ENCODE data around the gene ANO1. TPM values are rescaled to one million over a fixed set of nuclear protein-coding genes. Genes with fewer than 3 reads are reported as not detected.

Gene ANO1
- total and polyA plus RNA-seq, 2 donors (not counting 1 experiment from before 2014, with no cell fraction given), result not detected

DNA sequence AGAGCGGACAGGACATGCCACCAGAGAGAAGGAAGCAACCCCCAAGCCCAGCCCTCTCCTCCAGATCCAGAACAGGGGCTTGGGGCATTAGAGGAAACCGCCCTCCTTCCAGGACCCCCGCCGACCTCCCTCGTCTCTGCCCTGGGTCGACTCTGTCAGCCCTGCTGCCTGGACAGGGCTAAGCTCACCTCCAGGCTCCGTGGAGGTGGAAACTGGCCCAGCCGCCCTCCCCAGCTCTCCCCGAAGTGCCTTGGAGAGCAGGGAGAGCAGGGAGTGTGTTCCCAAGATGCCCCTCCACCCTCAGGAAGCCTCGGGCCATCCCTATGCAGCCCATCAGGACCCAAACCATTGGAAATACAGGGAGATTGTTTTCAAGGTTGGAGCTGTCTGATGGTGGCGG is 26.8 kb downstream of the ANO1 start:
- peaks cover 5% of the 10 kb centered on the region for H3K27me3 Mint-ChIP-seq
- Histone ChIP-seq H3K27ac (ENCODE audit: low read length in 2 of 2) (no peak overlapping the region), H3K36me3 (replicated peaks in 1 of 2; ENCODE audit: control extremely low read depth in 1 of 2, control insufficient read depth in 1 of 2, extremely low read depth in 1 of 2, insufficient read depth in 2 of 2, low read length in 1 of 2) (no peaks in the 10 kb centered on the region), H2AFZ (ENCODE audit: insufficient read depth, low read depth, low read length, poor library complexity, severe bottlenecking) (no peak overlapping the region), H3K9me3 (ENCODE audit: control extremely low read depth in 1 of 3, control insufficient read depth in 2 of 3, insufficient read depth in 1 of 3, low read length in 2 of 3) (no peaks in the 10 kb centered on the region), H4K20me1 (ENCODE audit: control insufficient read depth, insufficient read depth, low read length, poor library complexity, severe bottlenecking) (no peaks in the 10 kb centered on the region), H3K4me2 (replicated peaks; ENCODE audit: low read depth, low read length, poor library complexity, severe bottlenecking) (no peak overlapping the region), H3K4me3 (ENCODE audit: control extremely low read depth in 1 of 5, extremely low read depth in 1 of 5, insufficient read depth in 1 of 5, low read depth in 2 of 5, low read length in 4 of 5) (no peak overlapping the region), H3K27me3 (replicated peaks in 1 of 4; ENCODE audit: control extremely low read depth in 1 of 4, control insufficient read depth in 3 of 4, insufficient read depth in 4 of 4, low read length in 3 of 4) (no peaks in the 10 kb centered on the region), H3K9ac (ENCODE audit: low read length) (no peak overlapping the region), H3K4me1 (ENCODE audit: control insufficient read depth in 2 of 2, insufficient read depth in 2 of 2, low read length in 2 of 2) (no peaks in the 10 kb centered on the region), H3K79me2 (ENCODE audit: control insufficient read depth, insufficient read depth, low read length) (no peaks in the 10 kb centered on the region)
- 63% methylated on average over 9 of the region's 11 CpGs for WGBS (ENCODE audit: insufficient coverage)
- H3K4me3 Mint-ChIP-seq, result no peak overlapping the region
- H3K9me3 Mint-ChIP-seq (ENCODE audit: insufficient read depth), result no peaks in the 10 kb centered on the region
- ChIA-PET POLR2A (no interaction called here), CTCF (no interaction called here)
- no peak overlapping the region for H3K27ac Mint-ChIP-seq
- intact Hi-C loops (cut with micrococcal nuclease), result no loop called here
- H3K4me1 Mint-ChIP-seq, result no peaks in the 10 kb centered on the region
- TF ChIP-seq EZH2 (IDR thresholded peaks at IDR 0.05; ENCODE audit: borderline replicate concordance, insufficient read depth, low read depth, low read length, poor library complexity, severe bottlenecking) (no peak), CTCF (IDR thresholded peaks at IDR 0.05) (no peak)
- no peak for ATAC-seq (ENCODE audit: low read depth)
- DNase-seq, result no peak

GRCh38 chr11:70105369-70105754 is 27.2 kb downstream of the ANO1 start:
- Histone ChIP-seq H3K4me2 (replicated peaks; ENCODE audit: low read depth, low read length, poor library complexity, severe bottlenecking) (no peak overlapping the region), H3K27me3 (replicated peaks in 1 of 4; ENCODE audit: control extremely low read depth in 1 of 4, control insufficient read depth in 3 of 4, insufficient read depth in 4 of 4, low read length in 3 of 4) (no peaks in the 10 kb centered on the region), H3K27ac (ENCODE audit: low read length in 2 of 2) (no peak overlapping the region), H3K9ac (ENCODE audit: low read length) (no peak overlapping the region), H2AFZ (ENCODE audit: insufficient read depth, low read depth, low read length, poor library complexity, severe bottlenecking) (no peak overlapping the region), H3K4me1 (ENCODE audit: control insufficient read depth in 2 of 2, insufficient read depth in 2 of 2, low read length in 2 of 2) (no peaks in the 10 kb centered on the region), H3K9me3 (ENCODE audit: control extremely low read depth in 1 of 3, control insufficient read depth in 2 of 3, insufficient read depth in 1 of 3, low read length in 2 of 3) (no peaks in the 10 kb centered on the region), H3K79me2 (ENCODE audit: control insufficient read depth, insufficient read depth, low read length) (no peaks in the 10 kb centered on the region), H3K4me3 (ENCODE audit: control extremely low read depth in 1 of 5, extremely low read depth in 1 of 5, insufficient read depth in 1 of 5, low read depth in 2 of 5, low read length in 4 of 5) (no peak overlapping the region), H3K36me3 (replicated peaks in 1 of 2; ENCODE audit: control extremely low read depth in 1 of 2, control insufficient read depth in 1 of 2, extremely low read depth in 1 of 2, insufficient read depth in 2 of 2, low read length in 1 of 2) (no peaks in the 10 kb centered on the region), H4K20me1 (ENCODE audit: control insufficient read depth, insufficient read depth, low read length, poor library complexity, severe bottlenecking) (no peaks in the 10 kb centered on the region)
- peaks cover 5% of the 10 kb centered on the region for H3K27me3 Mint-ChIP-seq
- ATAC-seq (ENCODE audit: low read depth) (no peak), DNase-seq (no peak)
- ChIA-PET CTCF (no interaction called here), POLR2A (no interaction called here)
- H3K27ac Mint-ChIP-seq, result no peak overlapping the region
- TF ChIP-seq CTCF (IDR thresholded peaks at IDR 0.05), result no peak
- TF ChIP-seq EZH2 (IDR thresholded peaks at IDR 0.05; ENCODE audit: borderline replicate concordance, insufficient read depth, low read depth, low read length, poor library complexity, severe bottlenecking), result no peak
- intact Hi-C loops (cut with micrococcal nuclease), result no loop called here
- no peaks in the 10 kb centered on the region for H3K9me3 Mint-ChIP-seq (ENCODE audit: insufficient read depth)
- H3K4me3 Mint-ChIP-seq, result no peak overlapping the region
- 86% methylated on average over 11 of the region's 12 CpGs for WGBS (ENCODE audit: insufficient coverage)
- no peaks in the 10 kb centered on the region for H3K4me1 Mint-ChIP-seq

Measured in B cell (primary cell).